GM18909 (cell line): ENCODE measurements around the gene AMDHD2.
"Not testable (repeated sequence)": the region's sequence is repeated elsewhere in the genome, so short reads cannot be mapped to it uniquely, and the experiment has no call there.

ENCODE experiments used
- ATAC-seq: cut with Tn5 transposase; IDR thresholded peaks from one replicate; pipeline ENCODE4 v1.9.1; 2021; ENCODE audit warnings: mild to moderate bottlenecking; ENCODE audit not compliant: unreplicated experiment, poor library complexity

Gene AMDHD2

DNA sequence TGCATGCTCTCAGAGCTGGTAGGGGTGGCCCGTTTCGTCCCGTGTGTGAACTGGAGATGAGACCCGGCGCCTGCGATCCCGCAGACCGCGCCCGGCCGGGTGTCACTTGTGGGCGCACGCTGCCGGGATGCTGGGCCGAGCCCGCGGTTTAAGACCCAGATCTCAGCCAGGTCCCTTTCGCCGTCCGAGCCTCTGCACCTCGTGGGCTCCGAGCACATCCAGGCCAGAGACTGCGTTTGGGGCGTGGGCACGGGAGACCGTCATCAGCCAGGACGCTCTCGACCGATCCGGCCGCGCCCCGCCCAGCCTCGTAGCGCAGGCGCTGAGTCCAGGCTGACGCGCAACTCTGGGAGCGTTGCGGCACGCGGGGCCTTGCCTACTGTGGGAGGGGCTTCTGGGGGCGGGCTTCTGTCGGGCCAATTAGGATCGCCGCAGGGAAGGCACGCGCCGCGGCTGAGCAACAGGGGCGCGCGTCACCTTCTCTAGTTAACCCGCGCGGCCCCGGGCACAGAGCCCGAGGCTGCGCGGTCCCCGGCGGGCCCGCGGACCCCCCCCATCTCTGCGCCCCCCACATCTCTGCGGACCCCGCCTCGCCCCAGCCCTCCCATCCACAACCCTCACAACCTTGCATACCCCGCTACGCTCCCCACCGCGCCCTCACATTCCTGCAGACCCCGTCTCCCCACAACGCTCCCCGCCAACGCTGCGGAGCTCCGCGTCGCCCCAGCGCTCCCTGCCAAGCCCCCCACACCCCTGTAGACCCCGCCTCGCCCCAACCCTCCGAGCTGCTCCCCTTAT is 11.7 kb downstream of the AMDHD2 start:
- peak; percentile 82 for ATAC-seq

DNA sequence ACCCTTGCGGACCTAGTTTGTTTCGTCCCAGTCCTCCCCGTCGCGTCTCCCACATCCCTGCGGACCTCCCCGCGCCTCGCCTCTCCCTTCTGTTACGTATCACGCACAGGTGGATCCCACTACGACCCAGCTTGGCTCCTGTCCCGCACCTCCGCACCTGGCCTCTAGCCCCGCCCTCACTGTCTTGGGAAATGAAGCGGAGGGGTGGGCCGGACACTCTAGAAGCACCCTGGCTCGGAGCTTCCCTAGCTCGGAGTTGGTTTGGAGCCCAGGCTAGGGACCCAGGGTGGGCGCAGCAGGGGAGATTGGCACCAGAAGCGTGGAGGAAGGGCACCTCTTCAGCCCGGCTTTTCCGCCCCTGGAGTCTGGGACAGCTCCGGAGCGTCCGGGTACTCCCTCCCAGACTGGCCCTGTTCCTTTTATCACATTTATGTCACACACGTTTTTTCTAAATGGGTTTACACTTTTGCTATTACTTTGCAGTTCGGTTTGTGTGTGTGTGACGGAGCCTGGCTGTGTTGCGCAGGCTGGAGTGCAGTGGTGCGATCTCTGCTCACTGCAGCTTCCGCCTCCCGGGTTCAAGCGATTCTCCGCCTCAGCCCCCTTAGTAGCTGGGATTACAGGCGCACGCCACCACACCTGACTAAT is 12.4 kb downstream of the AMDHD2 start:
- no peak for ATAC-seq

DNA sequence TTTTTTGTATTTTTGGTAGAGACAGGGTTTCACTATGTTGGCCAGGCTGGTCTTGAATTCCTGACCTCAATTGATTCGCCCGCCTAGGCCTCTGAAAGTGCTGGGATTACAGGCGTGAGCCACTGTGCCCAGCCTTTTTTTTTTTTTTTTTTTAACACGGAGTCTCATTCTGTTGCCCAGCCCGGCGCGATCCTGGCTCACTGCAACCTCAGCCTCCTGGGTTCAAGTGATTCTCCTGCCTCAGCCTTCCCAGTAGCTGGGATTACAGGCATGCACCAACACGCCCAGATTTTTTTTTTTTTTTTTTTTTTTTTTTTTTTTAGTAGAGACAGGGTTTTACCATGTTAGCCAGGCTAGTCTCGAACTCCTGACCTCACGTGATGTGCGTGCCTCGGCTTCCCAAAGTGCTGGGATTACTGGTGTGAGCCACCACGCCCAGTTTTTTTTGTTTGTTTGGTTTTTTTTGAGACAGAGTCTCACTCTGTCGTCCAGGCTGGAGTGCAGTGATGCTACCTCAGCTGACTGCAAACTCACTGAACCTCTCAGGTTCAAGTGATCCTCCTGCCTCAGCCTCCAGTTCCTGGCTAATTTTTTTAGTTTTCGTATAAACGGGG is 13.1 kb downstream of the AMDHD2 start:
- ATAC-seq = not testable (repeated sequence)

DNA sequence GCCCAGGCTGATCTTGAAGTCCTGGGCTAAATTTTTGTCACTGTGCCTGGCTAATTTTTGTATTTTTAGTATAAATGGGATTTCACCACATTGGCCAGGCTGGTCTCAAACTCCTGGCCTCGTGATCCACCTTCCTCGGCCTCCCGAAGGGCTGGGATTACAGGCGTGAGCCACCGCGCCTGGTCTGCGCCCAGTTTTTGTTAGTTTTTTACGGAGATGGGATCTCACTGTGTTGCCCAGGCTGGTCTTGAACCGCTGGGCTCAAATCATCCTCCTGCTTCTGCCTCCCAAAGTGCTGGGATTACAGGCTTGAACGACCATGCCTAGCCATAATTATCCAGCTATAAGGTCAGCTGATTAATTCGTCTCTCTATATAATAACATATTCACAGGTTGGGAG is 13.7 kb downstream of the AMDHD2 start:
- ATAC-seq = no peak

DNA sequence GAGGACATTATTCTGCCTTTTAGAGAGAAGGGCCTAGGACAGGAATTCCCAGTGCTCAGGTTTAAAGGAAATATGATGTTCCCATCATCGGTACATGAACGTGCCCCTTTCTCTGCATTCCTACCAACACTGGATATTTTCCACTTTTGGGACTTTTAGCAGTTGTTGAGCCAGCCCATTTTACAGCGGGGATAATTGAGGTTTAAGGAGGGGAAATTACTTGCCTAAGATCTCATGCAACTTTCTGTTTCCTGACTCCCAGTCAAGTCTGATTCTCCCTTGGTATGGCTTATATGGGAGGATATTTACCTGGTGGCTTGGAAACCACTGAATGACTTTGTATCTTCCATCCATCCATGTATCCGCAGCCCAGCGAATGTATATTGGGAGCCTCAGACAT is 14.2 kb downstream of the AMDHD2 start:
- ATAC-seq = not testable (repeated sequence)

- no peak for ATAC-seq
Measured at GRCh38 chr16:2535625-2536013, 15.4 kb downstream of the AMDHD2 start.

GRCh38 chr16:2537451-2538379 is 17.5 kb downstream of the AMDHD2 start, which contains the start of gene PDPK1:
Gene PDPK1, plus strand, starts transcription at chr16:2538021. Its CDS starts 92 bp downstream, at chr16:2538113.
- ATAC-seq = peak; percentile 87

GRCh38 chr16:2539192-2539844 is 19.1 kb downstream of the AMDHD2 start:
- not testable (repeated sequence) for ATAC-seq

GRCh38 chr16:2539845-2540458 is 19.8 kb downstream of the AMDHD2 start:
- ATAC-seq = not testable (repeated sequence)

- ATAC-seq = not testable (repeated sequence)
Measured at GRCh38 chr16:2540912-2541311, 20.7 kb downstream of the AMDHD2 start.

GRCh38 chr16:2541409-2541808 is 21.2 kb downstream of the AMDHD2 start:
- ATAC-seq = not testable (repeated sequence)

DNA sequence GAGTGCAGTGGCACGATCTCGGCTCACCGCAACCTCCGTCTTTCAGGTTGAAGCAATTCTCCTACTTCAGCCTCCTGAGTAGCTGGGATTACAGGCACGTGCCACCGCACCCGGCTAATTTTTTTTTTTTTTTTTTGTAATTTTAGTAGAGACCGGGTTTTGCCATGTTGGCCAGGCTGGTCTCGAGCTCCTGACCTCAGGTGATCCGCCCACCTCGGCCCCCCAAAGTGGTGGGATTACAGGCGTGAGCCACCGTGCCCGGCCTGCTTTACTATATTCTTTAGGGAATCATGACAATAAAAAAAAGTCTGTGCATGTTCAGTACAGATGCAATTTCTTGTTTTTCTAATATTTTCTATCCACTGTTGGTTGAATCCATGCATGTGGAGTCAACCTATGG is 23.6 kb downstream of the AMDHD2 start:
- not testable (repeated sequence) for ATAC-seq

DNA sequence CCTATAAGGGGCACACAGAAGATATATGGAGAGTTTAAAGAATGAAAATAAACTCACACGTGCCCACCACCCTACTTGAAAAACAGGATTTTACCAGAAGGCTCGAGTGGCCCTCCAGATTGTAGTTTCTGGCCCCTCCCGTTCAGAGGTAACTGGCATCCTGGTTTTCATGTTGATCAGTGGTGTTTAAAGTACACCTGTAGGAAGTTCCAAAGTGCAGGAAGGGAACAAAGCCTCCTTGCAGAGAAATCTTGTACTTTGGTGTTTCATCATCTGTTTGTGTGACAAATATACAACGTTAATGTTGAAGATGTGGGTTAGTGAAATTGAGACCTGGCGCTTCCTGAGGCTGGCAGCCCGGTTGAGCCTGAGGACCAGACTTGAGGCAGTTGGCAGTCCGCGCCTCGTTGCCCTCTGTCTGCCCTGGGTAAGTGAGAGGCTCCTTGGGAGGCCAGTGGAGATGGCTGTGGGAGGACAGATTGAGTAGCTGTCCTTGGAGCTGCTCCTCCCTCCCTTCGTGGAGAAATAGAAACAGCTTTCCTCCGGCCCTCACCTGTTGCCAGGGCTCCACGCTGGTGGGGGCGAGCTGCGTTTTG is 30.2 kb downstream of the AMDHD2 start:
- ATAC-seq = not testable (repeated sequence)

- not testable (repeated sequence) for ATAC-seq
Measured at GRCh38 chr16:2551420-2551889, 31.3 kb downstream of the AMDHD2 start.

DNA sequence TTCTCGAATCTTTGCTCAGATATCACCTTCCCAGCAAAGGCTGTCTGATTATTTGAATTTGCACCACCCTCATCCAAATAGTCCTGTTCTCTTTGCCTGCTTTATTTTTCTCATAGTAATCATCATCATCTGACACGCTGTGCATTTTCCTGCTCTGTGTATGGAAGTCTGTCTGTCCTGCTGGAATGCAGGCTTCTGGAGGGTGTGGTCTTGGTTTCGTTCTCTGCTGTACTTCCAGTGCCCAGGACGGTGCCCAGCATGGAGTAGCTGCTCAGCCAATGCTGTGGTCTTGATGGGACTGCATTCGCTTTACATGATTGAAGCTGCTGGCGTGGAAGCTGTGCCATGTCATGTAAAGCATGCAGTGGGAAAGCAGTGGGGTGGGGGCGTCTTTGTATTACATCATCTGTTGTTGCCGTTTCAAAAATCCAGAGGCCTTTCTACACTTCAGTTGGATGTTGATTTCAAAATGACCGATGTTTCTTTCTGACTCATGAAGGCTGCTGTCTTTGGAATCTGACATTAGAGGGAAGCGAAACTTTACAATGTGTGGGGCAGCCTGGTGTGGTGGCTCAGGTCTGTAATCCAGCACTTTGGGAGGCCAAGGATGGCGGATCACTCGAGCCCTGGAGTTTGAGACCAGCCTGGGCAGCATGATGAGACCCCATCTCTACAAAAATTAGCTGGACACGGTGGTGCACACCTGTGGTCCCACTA is 34.7 kb downstream of the AMDHD2 start:
- ATAC-seq = not testable (repeated sequence)

- not testable (repeated sequence) for ATAC-seq
Measured at GRCh38 chr16:2557150-2557549, 37.0 kb downstream of the AMDHD2 start.

GRCh38 chr16:2560131-2560797 is 40.1 kb downstream of the AMDHD2 start:
- peak; percentile 48 for ATAC-seq

DNA sequence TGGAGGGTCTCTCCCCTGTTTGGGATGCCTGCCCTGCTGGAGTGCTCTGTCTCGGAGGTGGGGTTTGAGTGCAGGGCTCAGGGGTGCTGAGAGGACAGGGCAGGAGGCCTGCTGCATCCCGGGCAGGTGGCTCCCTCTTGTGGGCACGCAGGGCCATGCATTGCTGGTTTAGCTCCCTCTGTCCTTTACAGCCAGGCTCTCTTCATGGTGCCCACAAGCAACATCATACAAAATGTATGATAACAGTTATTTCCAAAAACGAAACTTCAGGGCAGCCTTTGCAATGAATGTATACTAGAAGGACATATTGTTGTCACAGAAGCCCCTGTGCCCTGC is 40.6 kb downstream of the AMDHD2 start:
- peak; percentile 72 for ATAC-seq
